Activated naive CD4-positive, alpha-beta T cell treated with Interleukin-2 at 50 U/mL for 16 hours (primary cell): ENCODE results near the gene ADH5.
"Not testable (repeated sequence)": the region's sequence is repeated elsewhere in the genome, so short reads cannot be mapped to it uniquely, and the experiment has no call there.

Experiments used
- DNase-seq: peaks from one replicate; pipeline ENCODE4 v3.0.0-alpha.2; 2020

Gene ADH5

DNA sequence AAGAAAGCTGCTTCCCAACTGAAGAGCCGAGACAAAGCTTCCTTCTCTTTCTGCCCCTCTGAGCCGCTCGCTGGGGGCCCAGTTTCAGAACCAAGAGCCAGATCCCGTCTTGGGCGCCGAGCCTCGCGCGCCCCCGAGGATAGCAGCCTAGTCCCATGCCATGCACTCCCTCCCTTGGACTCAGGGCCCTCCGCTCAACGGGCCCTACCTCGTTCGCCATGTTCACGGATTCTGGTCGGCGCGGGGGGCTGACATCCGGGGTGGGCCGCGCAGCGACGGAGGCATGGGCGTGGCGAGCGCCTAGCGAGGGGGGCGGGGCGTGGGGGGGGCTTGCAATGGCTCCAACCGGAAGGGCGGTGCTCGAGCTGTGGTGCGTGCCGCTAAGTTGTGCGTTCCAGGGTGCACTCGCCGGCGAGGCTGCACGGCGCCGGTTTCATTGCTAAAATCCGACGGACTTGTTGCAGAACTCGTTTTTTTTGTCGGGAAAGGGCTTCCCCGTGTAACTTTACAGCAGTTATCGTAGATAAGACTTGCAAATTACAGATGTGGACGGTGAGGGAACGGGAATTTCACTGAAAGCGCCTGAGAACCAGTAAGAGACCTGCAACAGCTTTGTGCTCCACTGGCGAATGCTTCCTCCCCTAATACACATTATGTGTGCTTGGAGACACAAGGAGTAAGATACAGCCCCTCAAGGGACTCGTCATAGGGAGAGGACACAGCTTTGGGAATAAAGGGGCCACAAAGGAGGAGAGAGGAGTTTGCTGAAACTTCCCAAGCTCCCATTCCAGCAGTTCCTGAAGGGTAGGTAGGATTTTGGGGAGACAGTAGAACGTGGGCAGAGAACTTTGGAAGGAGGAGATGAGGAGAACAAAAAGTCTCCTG, at the start of gene ADH5:
TSS of gene ADH5 (minus strand) at position 308 of the 885 bp plus-strand sequence. CDS start at position 220, 88 bp downstream.
- peak; percentile 91 for DNase-seq

DNA sequence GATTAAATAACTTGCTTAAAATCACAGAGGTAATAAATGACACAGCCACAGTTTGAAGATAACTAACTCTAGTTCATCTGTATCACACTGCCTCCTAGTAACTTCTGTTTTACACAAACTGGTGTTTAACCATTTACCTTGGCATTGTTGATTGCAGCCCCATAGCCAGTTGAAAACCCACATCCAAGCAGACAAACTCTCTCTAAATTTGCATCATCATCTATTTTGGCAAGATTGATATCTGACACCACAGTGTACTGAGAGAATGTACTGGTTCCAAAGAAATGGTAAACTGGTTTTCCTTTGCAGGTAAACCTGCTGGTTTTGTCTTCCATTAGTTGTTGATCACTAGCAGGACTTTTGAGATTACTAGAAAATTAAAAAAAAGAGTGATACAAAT, 47.7 kb upstream of the ADH5 start:
- no peak for DNase-seq

DNA sequence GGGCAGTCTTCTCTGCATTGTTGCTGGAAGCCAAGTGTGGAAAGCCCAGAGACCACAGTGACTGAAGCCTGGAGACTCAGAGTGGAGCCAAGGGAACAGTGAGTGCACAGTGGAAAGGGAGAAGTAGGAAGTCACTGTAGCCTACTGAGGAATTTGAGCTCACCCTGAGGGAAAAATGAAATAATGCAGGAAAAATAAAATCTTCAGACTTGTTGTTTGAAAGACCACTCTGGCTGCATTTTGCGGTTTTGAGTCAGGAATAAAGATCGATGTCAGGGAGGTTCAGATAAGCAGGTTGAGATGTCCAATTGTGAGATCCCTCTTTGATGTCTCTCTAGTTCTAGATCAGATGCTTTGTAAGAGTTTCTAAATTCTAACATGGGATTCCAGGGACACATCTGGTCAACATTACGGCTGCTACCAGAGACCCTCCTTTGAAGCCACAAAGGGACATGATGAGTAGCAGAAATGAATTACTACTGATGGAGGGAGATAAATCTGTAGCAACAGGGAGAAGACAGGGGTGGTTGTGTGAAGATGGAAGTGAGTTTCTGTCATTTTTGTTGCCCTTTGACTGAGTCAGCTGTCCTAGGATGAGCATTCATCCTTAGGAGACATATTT, 47.1 kb upstream of the ADH5 start:
- no peak for DNase-seq

DNA sequence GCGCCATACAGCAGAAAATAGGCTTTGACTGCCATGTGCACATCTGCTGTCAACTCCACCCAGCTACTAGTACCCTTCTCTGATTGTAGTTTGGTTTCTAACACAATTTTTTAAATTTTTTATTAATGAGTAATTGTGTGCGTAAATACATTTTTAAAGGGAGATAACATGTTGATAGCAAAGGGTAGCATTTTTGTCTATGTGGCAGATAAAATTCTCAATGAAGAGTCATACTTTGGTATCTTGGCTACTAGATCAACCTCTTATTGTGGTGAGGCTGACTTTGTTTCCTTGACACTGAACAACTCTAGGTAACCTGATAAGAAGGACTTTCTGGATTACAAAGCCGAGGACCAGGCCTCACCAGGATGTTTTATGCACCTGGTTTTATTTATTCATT, 46.0 kb upstream of the ADH5 start:
- DNase-seq = no peak

DNA sequence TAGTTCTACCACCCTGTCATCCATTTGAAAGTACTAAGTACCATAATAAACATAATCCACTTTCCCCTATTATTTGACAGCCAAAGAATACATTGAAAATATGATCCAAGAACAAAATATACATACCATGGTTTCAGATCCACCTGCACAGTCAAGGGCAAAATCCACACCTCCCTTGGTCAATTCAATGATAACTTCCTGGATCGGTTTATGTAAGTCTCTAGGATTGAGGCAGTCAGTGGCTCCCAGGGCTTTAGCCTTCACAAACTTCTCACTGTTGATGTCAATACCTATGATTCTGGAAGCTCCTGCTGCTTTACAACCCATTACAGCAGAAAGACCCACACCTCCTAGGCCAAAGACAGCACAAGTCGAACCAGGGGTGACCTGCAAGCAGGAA, 42.8 kb upstream of the ADH5 start:
- DNase-seq = no peak

DNA sequence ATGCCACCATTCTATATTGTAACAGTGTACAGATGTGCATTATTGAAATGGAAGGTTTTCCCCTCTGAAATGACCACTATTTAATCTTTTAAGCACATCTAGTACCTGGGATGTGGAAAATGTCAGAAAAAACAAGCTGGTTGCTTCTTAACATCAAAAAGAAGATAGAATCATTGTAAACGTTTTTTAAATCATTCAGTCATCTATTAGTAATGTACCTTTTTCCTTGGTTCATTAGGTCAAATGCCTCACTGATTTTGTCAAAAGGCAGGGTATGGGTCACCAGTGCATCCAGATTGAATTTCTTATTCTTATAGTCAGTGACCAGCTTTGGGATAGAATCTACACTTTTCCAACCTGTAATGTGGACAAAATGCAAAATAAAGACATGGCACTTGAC, 37.8 kb upstream of the ADH5 start:
- no peak for DNase-seq

DNA sequence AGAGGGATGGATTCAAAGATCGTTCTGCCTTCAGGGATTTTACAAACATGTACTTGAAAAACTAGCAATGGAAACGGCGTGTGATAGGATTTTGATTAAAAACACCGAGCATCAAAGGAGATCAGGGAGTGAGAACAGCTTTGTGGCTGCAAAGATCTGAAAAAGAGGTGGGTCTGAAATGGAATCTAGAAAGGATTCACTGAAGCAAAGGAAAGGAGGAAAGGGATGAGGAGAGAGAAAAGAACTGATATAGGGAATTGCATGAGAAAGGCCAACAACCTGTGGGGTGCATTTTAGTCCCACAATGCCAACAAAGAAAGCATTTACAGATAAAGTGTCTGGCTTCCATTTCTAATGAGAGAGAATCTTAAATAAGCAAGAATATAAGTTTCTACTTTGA, 32.4 kb upstream of the ADH5 start:
- DNase-seq = no peak

DNA sequence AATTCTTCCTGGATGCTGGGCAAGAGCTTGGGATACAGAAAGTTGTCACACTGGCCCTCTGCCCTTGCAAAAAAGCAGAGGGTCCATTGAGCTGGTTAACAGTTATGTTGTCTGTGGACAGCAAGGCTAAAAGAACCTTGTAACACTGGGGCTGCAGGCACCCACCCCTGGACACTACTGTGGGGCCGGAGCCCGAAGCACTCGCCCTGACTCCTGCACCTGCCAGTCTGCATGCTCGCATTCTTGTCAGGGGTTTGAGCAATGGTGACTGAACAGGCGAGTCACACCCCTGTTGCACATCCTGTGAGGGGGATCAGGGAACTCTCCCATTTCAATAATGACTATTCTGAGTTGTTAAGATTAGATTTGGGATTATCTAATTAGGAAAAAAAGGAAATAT, 31.9 kb upstream of the ADH5 start:
- DNase-seq = no peak

DNA sequence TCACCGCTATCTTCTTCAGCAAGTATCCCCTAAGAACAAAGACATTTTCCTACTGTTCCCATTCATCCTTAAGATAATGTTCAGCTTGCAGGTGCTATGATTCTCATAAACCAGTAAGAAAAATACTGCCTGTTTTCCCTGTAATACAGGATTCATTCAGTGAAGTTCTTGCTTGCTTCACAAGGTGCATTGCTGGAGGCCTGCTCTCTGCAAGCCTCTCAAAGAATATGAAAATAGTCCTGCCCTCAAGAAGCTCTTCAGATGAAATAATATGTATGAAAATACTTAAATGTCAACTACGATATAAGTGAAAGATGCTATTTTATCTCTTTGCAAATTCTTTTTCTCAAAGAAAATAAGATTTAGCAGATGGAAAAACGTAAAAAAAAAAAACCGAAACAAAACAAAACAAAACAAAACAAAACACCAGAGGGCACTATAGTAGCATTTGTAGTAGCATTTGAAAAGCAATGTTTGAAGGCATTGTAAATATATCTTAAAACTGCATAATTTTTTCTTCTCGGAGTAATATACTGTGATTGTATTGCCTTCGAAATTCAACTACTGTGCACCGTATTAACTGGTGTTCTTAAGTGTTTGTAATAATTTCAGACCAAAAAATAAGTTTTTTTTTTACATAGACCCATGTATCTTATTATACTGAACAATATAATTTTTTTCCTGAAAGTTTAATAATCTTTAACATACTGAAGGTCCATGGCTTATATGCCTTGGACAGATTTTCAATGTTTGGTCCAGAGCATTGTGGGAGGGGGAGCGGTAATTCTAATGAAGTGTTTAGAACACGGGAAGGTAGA, 29.5 kb upstream of the ADH5 start:
- no peak for DNase-seq

DNA sequence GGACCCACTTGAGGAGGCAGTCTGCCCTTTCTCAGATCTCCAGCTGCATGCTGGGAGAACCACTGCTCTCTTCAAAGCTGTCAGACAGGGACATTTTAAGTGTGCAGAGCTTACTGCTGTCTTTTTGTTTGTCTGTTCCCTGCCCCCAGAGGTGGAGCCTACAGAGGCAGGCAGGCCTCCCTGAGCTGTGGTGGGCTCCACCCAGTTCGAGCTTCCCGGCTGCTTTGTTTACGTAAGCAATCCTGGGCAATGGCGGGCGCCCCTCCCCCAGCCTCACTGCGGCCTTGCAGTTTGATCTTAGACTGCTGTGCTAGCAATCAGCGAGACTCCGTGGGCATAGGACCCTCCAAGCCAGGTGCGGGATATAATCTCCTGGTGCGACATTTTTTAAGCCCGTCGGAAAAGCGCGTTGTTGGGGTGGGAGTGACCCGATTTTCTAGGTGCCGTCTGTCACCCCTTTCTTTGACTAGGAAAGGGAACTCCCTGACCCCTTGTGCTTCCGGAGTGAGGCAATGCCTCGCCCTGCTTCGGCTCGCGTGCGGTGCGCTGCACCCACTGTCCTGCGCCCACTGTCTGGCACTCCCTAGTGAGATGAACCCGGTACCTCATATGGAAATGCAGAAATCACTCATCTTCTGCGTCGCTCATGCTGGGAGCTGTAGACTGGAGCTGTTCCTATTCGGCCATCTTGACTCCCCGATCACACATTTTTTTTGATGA, 28.7 kb upstream of the ADH5 start:
- not testable (repeated sequence) for DNase-seq

DNA sequence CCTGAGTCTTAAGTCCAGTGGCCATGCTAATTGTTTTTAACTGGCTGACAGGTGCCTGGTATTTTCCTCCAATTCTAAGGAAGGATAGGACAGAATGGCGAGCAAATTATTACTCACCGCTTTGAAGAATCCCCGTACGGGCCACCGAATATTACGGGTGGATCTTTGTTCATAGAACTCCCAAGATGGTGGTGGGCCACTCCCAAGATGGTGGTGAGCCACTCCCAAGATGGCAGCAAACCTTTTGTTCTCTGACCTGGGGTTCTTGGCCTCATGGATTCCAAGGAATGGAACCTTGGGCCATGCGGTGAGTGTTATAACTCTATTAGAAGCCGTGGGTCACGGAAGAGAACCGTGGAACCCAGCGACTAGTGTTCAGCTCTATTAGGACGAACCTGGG, 20.7 kb upstream of the ADH5 start:
- not testable (repeated sequence) for DNase-seq

DNA sequence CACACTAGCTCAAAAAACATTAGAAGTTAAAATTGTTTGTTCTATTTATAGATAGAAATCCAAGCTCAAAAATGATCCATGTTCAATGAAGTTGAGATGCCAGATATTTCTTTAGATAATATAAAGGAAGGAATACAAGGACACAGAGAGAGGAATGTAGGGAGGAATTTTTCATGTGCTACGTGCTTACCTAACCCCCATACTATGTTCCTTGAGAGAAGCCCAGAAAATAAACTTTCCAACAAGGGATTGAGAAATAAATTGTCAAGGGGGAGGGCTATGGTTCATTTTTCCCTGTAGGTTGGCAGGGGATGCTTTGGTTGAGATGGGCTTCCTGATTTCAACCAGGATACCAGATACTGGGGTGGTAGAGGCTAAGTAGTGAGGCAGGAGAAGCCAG, 15.6 kb upstream of the ADH5 start:
- DNase-seq = no peak

DNA sequence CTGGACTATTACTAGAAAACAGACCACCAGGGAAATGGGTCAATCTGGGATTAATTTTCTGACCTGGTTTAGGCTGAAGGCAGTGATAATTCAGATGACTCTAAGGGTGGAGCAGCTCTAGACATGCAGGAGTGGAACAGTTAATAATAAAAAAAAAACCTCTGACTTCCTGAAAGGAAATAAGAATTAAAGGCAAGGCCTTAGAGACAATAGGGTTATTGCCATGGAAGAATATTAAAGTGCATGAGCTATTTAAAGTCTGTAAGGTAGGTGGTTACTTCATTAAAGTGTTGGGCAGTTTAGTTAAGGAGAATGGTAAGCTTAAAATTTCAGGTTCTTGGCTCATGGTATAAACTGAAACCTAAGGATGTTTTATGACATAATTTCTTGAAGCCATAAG, 14.6 kb upstream of the ADH5 start:
- no peak for DNase-seq

DNA sequence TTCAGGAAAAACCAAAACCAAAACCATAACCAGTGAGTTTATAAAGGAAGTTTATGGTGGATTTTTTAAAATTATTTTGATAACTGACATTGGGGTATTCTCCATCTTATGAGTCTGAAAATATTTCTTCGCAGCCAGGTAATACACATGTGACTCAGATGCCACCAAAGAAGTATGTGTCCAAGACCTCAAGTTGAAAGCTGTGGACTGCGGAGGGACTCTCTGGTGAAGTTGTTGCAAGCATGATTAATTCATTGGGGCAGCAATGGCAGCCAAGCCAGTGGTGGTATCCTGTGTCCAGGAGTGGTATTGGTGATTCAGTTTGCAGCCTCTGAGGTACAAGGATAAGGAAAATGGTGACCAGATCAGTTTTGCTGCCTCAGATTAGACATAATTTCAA, 14.0 kb upstream of the ADH5 start:
- DNase-seq = no peak

DNA sequence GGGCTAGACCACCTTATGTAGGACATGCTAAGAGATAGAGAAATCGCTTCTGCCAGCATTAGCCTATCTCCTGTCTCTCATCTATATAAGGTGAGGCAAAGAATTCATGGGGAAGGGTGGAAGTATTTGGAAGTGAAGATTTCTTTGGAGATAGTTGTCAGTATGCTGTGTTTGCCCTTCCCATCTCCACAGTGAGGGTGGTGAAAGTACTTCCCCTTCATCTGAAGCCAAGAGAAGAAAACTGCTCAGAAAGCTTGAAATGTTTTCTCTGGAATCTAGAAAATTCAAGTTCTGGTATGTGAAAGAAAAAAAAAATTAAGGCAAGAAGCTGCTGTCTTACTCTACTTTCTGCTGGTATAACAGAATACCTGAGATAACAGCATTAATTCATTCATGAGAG, 12.3 kb upstream of the ADH5 start:
- no peak for DNase-seq

DNA sequence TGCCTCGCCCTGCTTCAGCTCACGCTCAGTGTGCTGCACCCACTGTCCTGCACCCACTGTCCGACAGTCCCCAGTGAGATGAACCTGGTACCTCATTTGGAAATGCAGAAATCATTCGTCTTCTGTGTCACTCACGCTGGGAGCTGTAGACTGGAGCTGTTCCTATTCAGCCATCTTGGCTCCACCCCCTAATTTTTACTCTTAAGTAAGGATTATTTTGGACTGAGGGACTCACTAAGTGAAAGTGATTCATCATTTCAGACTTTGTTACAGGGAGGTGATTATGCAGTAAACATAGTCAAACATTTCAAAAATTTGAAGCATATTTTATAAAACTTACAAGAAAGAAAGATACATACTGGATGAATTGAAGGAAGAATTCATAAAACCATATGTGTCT, 11.2 kb upstream of the ADH5 start:
- not testable (repeated sequence) for DNase-seq

DNA sequence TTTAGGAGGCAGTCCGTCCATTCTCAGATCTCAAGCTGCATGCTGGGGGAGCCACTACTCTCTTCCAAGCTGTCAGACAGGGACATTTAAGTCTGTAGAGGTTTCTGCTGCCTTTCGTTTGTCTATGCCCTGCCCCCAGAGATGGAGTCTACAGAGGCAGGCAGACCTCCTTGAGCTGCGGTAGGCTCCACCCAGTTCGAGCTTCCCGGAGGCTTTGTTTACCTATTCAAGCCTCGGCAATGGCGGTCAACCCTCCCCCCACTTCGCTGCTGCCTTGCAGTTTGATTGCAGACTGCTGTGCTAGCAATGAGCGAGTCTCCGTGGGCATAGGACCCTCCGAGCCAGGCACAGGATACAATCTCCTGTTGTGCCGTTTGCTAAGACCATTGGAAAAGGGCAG, 10.7 kb upstream of the ADH5 start:
- DNase-seq = no peak

DNA sequence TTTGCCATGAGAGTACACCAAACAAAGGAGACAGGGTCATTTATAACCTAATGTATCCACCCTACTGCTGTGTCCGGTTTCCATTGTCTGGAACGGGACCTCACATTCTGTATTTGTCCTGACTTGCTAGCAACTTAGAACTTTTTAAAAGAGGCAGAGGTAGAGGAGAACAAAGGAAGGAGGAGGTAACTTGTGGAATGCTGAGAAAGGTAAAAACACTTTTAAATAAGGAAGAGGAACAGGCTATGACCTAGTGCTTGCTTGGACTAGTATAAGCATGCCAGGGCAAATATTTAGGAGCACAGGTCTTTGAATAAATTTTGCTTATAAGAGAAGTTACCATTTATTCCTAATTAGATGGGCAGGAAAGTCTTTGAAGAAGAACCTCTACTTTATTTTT, 3.3 kb upstream of the ADH5 start:
- DNase-seq = not testable (repeated sequence)

DNA sequence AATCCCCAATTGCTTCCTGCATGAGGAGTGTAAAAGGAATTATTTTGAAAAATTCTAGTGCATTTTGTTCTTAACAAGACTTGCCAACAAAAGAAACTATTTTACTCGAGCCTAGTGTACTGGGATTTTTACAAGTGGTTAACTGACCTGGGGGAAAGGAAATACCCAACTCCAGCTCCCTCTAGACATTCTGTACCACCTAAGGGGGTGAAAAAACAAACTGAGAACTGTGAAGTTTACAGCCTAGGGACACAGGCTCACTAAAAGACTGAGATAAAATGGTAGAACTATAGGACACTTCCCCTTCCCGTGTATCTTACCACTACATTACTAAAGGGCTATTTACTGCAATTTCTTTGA, 2.6 kb upstream of the ADH5 start:
- DNase-seq = no peak

DNA sequence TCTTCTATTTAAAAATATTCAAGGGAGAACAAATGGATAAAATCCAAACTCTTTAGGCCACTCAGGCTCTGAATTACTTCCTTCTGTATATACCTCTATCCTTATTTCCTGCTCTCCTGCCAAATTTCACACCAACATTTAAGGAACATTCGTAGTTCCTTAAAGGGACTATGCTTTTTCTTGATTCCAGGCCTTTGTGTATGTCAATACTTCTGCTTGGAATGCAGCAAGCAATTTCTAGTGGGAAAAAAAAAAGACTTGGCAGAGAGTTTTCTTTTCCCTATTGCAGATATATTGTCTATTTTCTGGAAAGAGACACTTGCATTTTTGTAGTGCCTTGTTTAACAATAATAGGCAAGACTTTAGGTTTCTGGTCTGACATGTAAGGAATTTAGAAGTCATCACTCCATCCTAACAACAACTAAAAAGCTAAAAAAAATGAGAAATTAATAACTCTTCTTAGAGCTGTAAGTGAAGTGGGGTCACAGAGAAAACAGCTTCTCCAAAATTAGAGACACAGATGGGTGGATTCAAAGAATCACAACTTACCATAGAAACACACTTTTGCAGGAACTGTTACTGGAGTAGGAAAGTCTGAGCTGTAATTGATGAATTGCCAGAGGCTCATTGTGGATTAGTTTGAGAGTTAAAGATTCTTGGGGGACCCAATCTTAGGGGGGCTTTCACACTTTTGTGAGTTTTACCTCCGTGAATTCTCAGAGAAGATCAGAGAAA, 2.1 kb upstream of the ADH5 start:
- DNase-seq = no peak

DNA sequence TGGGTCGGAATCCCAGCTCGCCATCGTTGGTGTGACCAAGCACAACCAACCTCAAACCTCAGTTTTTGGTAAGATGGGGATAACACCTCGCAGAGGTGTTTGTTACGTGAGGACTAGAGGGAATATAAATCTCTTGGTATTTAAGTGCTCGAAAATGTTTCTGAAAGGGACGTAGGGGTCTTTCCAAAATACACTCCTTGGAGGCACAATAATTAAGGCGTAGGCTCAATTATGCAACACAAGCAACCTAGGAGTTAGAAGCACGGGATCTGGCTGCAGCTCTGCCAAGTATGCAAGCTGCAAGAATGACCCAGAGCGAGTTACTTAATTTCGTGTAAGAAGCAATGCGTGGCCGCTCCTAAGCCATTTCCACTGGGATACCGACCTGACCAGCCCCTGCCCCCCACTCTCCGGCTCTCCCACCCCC, 552 bp downstream of the ADH5 start:
- DNase-seq = no peak

DNA sequence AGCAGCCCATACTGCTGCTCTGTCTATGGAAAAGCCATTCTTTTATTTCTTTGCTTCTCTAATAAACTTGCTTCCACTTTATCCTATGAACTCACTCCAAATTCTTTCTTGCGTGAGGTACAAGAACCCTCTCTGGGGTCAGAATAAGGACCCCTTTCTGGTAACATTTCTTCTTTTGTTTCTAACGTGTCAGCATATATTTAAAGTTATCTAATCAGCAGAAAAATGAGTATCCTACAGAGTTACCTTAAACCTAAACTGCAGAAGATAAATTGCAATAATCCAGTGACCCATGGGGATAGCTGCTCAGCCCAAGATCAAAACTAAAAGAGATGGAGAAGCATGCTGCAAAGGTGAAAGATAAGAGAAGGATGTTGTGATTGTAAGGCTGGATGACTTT, 4.0 kb downstream of the ADH5 start:
- no peak for DNase-seq
